Stimulated activated naive CD8-positive, alpha-beta T cell treated with anti-CD3 and anti-CD28 coated beads, Interleukin-15, amount 100 ng/mL, for 72 hours (primary cell): ENCODE measurements around the gene OCA2.
"Not testable (repeated sequence)": the region's sequence is repeated elsewhere in the genome, so short reads cannot be mapped to it uniquely, and the experiment has no call there.

Source experiments
- ATAC-seq: fragments of 150-1000 bp; cut with Tn5 transposase; 2 replicates; pipeline ENCODE4 v1.10.0; 2021; ENCODE audit warnings: mild to moderate bottlenecking, moderate library complexity
- DNase-seq, 2 donors: peaks; one replicate each; pipeline ENCODE4 v3.0.0; 2021 to 2022
- H3K27ac Mint-ChIP-seq, 2 donors: one replicate each; pipeline ENCODE4 v1.8.0; 2022; ENCODE audit warnings: mild to moderate bottlenecking in 2 of 2, mixed read lengths in 2 of 2, moderate library complexity in 2 of 2
- H3K27me3 Mint-ChIP-seq: one replicate; pipeline ENCODE4 v1.8.0; 2022; ENCODE audit warnings: mixed read lengths
- H3K4me1 Mint-ChIP-seq: one replicate; pipeline ENCODE4 v1.8.0; 2022; ENCODE audit warnings: mild to moderate bottlenecking, mixed read lengths
- H3K4me3 Mint-ChIP-seq, 2 donors: one replicate each; pipeline ENCODE4 v1.8.0; 2022; ENCODE audit warnings: mild to moderate bottlenecking in 2 of 2, mixed read lengths in 2 of 2, moderate library complexity in 1 of 2
- H3K9me3 Mint-ChIP-seq, 2 donors: one replicate each; pipeline ENCODE4 v1.8.0; 2022; ENCODE audit warnings: mixed read lengths in 2 of 2

Gene OCA2

DNA sequence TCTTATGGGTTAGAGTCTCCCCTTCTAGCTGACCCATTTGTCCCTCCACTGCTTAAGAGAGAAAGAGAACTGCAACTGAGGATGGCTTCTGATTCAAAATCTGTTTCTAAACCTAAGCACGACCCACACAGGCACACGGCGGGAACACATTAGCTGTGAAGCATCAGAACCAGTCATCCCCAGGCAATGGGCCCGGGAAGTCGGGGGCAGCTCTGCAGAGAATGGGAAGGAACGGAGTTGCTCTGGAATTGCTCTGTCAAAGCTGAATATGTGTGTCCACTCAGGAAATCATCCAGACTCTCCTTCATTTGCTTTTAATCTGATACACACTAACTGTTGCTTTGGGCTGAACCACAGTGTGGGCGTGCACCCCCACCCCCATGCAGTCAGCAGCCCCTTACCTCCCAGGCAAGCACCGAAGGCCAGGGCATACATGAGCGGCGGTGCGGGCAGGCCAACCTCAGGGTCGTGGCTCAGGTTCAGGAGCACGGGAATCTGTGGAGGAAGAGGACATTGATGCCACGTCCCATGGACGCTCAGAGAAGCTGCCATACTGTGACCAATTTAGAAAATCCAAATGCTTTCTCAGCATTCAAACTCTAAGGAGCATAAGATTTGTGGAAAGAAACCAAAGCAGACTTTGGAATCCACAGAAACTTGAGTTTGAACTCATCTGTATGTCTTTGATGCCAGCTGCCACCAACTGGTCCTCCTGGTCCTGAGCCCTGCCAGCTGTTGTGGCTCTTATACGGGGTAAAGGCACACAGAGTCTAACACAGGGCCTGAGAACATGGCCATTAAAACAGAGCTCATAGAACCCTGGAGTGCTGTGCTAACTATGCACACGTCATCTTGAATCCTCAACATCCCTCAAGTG is 247.9 kb downstream of the OCA2 start:
- Mint-ChIP-seq H3K4me3 (no peak overlapping the region), H3K9me3 (peaks cover 7 to 22% of the 10 kb centered on the region in 2 donors), H3K27me3 (peaks cover 3% of the 10 kb centered on the region), H3K27ac (no peak overlapping the region), H3K4me1 (no peaks in the 10 kb centered on the region)
- ATAC-seq = no peak
- DNase-seq = no peak

DNA sequence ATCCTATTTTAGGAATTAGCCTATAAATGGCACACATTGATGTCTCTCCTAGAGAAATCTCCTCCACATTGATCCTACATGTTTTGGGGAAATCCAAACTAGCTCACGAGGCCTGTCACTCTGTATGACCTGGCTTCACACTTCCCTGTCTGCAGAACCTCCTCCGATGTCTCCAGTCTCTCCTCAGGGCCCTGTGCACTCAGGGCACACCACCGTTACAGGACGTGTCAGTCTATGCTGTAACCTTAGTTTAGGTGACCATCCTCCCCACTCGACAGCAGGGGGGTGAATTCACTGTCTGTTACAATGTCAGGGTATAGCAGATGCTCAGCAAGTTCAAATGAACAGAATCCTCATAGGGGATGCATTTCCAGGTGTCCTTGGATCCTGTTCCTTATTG is 249.1 kb downstream of the OCA2 start:
- ATAC-seq (no peak), DNase-seq (no peak)
- H3K4me1 Mint-ChIP-seq = no peaks in the 10 kb centered on the region
- H3K4me3 Mint-ChIP-seq = no peak overlapping the region
- H3K27ac Mint-ChIP-seq = no peak overlapping the region
- H3K27me3 Mint-ChIP-seq = peaks cover 7% of the 10 kb centered on the region
- peaks cover 1 to 22% of the 10 kb centered on the region in 2 donors for H3K9me3 Mint-ChIP-seq

DNA sequence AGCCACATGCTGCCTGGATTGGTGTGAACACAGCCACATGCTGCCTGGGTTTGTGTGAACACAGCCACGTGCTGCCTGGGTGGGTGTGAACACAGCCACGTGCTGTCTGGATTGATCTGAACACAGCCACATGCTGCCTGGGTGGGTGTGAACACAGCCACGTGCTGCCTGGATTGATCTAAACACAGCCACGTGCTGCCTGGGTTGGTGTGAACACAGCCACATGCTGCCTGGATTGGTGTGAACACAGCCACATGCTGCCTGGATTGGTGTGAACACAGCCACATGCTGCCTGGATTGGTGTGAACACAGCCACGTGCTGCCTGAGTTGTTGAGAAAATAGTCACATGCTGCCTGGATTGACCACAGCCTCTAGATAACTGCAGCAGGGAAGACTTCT is 250.2 kb downstream of the OCA2 start:
- H3K27ac Mint-ChIP-seq, H3K27me3 Mint-ChIP-seq, DNase-seq, ATAC-seq, H3K4me3 Mint-ChIP-seq, H3K4me1 Mint-ChIP-seq: not testable (repeated sequence)
- H3K9me3 Mint-ChIP-seq = peaks cover 0 to 19% of the 10 kb centered on the region in 2 donors

DNA sequence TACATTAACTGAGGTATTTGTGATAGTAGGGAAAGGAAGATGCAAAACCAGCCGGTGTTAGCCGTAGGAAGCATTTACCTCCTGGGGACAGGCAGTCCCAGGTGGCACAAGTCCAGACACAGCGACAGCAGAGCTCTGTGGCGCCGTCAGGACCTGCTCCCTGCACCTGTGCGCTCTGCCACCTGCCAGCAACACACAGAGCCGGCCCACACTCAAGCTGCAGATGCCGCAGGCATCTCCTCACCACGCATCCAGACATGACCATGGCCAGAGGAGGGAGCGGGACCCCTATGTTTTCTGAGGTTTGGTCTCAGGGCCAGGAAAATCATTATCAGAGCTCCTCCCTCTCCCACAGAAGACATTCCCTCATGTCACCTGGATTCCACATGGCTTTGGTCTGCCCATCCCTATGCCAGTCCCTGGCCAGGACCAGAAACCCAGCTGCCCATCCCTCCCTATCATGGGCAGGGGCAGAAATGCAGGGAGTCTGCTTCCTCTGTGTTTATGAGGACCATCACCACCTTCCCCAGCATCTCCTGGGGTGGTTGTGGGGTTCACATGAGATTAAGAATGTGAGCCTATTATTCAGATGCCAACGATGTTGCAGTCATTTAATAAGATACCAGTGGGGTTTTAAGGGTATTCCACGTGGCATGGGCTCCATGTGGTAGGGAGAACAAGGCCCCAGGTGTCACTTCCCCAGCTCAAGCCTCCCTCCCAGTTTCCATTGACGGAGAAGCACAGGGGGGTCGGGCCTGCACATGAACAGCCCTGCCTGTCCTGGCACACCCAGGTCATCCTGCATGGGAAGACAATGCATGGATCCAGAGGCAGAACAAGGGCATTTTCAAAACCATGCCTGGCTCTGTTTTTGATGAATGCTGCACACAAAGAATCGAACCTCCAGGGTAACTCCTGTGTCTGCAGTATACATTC is 251.1 kb downstream of the OCA2 start:
- Mint-ChIP-seq H3K27ac (no peak overlapping the region), H3K27me3 (peaks cover 7% of the 10 kb centered on the region), H3K4me1 (no peaks in the 10 kb centered on the region), H3K4me3 (no peak overlapping the region), H3K9me3 (peaks cover 0 to 19% of the 10 kb centered on the region in 2 donors)
- no peak for DNase-seq
- ATAC-seq = no peak

DNA sequence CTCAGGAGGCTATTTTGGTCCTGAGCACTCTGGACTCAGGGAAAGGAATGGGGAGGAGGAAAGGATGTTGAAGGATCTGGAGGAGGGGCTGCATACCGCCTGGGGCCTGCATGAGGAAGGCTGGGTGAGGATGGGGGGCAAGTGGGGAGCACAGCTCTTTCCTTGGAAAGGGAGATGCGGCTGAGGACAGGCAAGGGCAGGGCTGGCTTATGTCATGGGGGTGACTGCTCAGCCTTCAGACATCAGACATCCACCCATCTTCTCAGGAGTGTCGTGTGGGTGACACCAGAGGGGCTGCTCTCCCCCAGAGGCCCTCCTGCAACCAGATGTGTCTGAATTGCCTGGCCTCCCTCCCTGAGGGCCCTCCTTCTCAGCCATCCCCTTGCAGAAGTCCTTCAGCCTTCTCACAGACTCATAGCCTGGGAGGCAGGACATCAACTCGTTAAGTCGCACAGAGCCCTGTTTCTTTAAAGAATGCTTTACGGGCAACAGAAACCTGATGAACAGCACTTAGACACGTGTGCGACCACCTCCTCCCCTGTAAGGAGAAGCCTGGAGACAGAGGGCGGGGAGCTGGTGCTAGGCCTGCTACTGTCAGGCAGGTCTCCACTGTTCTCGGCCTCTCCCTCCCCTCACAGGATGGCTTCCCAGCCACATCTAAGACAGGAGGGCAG is 252.3 kb downstream of the OCA2 start:
- Mint-ChIP-seq H3K4me1 (no peaks in the 10 kb centered on the region), H3K4me3 (no peak overlapping the region), H3K27ac (no peak overlapping the region), H3K27me3 (peaks cover 7% of the 10 kb centered on the region), H3K9me3 (peaks cover 0 to 19% of the 10 kb centered on the region in 2 donors)
- DNase-seq (no peak), ATAC-seq (no peak)

DNA sequence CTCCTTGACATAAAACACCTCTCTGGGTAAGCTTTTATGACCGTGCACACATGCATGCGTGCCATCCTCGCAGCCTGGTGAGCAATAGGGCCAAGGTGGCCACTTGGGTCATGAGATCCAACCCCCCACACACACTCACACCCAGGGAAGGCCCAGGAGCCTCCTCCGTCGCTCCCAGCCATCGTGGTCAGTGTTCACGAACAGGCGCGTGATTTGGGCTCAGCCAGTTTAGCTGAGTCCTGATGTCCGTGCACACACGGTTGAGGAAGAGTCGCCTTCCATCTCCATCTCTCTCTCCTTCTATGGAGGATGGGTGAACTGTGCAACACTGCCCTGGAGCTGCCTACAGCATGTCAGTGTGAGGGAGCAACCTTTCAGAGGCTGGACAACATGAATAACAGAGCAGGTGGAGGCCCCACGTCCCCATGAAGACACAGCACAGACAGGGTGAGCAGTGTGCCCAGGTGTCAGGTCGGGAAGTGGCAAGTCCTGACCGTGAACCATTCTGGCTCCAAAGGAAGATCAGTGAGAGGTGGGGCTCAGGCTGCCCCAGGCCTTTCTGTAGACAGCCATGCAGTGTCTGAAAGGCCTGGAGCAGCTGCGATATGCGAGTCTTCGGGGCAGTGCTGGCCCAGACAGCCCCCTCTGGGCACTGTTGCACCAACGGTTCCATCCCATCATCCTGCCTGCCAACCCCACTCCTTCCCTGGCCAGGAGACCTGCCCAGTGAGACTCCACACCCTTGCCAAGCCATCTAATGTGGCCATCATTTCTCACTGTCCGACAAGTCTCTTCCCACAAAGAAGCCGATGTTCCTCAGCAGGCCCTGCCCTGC is 253.4 kb downstream of the OCA2 start:
- Mint-ChIP-seq H3K4me1 (no peaks in the 10 kb centered on the region), H3K27me3 (peaks cover 7% of the 10 kb centered on the region), H3K4me3 (no peak overlapping the region), H3K9me3 (peaks cover 0 to 19% of the 10 kb centered on the region in 2 donors), H3K27ac (peak overlapping the region in 1 of 2 donors; percentile 64)
- DNase-seq = no peak
- ATAC-seq = no peak

DNA sequence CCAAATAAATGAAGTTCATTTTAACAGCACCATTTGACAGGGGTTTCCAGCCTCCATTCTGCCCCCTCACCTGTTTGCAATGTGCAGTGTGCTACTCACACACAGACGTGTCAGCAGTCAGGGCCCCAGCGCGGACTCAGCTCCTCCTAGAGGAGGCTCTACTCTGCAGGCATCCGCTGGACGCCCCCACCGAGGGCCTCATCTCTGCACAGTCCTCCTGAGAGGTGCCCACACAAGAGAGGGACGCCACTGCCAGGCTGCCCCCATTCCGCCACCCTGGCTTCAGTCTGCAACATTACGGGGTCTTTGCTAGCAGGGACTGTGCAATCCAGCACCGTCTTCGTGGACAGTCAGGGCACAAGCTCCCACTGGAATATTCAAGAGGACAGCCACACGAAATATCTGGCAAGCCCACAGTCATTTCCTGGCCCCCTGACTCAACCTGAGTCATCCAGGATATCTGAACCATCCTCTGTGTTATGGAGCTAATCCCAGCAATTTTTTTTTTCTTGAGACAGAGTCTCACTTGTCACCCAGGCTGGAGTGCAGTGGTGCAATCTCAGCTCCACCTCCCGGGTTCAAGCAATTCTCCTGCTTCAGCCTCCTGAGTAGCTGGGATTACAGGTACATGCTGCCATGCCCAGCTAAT is 255.0 kb downstream of the OCA2 start:
- peaks cover 0 to 10% of the 10 kb centered on the region in 2 donors for H3K9me3 Mint-ChIP-seq
- DNase-seq = no peak
- no peaks in the 10 kb centered on the region for H3K4me1 Mint-ChIP-seq
- no peak overlapping the region for H3K4me3 Mint-ChIP-seq
- no peak for ATAC-seq
- peaks cover 7% of the 10 kb centered on the region for H3K27me3 Mint-ChIP-seq
- no peak overlapping the region for H3K27ac Mint-ChIP-seq

DNA sequence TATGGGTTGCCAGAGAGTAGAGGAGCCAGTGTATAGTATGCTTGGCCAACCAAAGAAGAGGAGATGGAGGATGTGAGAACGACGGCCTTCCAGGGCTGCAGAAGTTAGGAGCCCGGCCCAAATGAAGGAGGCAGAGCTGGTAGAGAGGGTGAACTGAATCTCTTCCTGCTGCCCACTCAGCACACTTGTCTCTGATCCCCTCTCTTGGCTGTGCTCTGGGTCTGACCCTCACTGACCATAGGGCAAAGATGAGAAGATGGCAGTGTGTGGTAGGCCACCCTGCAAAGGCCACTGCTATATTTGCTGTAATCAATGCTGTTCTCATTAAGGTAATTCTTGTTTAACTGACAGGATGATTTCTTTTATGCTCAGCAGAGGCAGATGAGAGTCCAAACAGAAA is 256.0 kb downstream of the OCA2 start:
- no peak overlapping the region for H3K4me3 Mint-ChIP-seq
- no peak for ATAC-seq
- DNase-seq = no peak
- H3K27ac Mint-ChIP-seq = no peak overlapping the region
- H3K27me3 Mint-ChIP-seq = peaks cover 13% of the 10 kb centered on the region
- H3K4me1 Mint-ChIP-seq = no peaks in the 10 kb centered on the region
- peaks cover 0 to 7% of the 10 kb centered on the region in 2 donors for H3K9me3 Mint-ChIP-seq

DNA sequence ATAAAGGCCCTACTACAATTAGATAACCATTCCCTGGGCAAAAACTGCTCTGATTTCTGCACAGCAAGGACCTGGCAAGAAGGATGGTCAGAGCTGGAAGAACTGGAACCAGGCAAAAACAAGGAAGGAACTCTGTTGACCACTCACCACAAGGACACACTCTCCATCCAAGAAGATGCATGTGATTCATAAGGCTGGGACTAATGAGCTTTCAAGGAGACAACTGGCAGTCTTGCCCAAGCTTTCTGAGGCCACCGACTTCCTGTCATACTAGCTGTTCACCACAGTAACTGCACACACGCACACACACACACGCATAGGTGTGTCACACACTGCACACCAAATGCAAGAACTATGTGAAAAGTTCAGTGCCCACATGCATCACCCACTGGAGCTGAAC is 256.6 kb downstream of the OCA2 start:
- Mint-ChIP-seq H3K9me3 (peaks cover 0 to 7% of the 10 kb centered on the region in 2 donors), H3K27me3 (peaks cover 19% of the 10 kb centered on the region), H3K4me3 (no peak overlapping the region), H3K4me1 (no peaks in the 10 kb centered on the region), H3K27ac (no peak overlapping the region)
- ATAC-seq (no peak), DNase-seq (no peak)

DNA sequence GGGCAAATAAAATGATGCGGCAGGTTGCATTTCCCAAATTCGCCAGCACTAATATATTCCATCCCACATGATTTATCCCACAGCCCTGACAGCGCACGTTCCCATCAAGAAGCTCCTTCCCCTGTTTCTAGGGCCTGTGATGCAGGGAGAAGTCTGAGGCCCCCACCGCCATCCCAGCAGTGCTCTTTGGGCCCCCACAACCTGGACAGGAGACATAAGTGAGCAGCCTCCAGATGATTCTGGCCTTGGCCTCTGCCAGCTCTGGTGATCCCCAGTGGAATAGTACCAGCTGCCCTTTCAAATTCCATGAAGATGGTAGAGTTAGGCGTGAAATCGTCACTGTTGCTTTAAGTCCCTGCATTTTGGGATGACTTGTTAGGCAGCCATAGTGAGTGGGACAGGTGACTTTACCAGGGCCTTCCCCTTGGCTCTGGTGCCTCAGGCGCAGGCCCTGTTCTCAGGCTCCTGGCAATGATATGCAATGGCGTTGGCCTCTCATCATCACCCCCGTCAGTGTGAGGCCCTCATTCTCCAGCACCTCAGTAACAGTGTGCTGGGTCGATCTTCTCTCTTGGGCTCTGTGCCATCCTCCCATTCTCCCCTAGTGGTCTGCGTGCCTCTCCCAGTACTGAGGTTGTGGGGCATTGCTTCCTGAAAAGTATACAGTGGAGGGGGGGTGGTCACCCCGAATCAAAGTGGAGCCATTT is 263.7 kb downstream of the OCA2 start:
- ATAC-seq = no peak
- H3K4me1 Mint-ChIP-seq = no peaks in the 10 kb centered on the region

DNA sequence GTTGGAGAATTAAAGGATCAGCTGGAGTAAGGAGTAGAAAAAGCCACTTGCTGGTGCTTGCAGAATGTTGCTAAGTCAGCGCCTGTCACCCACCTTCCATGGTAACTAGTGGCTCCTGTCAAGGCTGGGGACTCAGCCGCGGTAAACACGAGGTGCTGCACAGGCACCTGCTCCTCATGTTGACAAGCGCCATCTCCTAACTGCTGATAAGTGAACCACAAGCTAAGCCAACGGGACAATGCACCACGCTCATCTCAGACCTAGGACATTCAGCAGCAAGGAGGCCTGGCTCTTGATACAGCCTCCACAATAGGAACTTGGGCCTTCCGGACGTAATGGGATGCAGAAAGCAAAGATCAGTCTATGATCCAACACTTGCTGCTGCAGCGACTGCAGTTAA is 264.4 kb downstream of the OCA2 start:
- H3K27me3 Mint-ChIP-seq = peaks cover 17% of the 10 kb centered on the region
- H3K4me3 Mint-ChIP-seq = no peak overlapping the region
- H3K4me1 Mint-ChIP-seq = no peaks in the 10 kb centered on the region
- ATAC-seq (no peak), DNase-seq (no peak)
- H3K9me3 Mint-ChIP-seq = no peaks in the 10 kb centered on the region
- H3K27ac Mint-ChIP-seq = no peak overlapping the region

More for the DNA sequence above, 263.7 kb downstream of the OCA2 start:
- Mint-ChIP-seq H3K27me3 (peaks cover 17% of the 10 kb centered on the region), H3K4me3 (no peak overlapping the region), H3K9me3 (no peaks in the 10 kb centered on the region), H3K27ac (no peak overlapping the region)
- DNase-seq = no peak

DNA sequence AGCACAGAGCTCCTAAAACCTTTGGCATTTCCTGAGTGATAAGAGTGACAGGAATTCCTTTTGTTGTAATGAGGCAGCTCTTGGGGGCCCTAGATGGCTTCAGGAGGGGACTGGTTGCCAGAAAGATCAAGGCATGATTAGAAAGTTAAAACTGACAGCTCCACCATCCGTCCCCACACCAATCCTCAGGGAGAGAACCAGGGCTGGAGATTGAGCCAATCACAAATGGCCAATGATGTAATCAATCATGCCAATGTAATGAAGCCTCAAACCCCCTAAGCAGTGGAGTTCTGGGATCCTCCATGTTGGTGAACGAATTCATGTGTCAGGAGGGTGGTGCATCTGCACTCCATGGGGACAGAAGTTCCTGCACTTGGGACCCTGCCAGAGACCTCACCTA is 265.1 kb downstream of the OCA2 start:
- Mint-ChIP-seq H3K4me1 (no peaks in the 10 kb centered on the region), H3K9me3 (no peaks in the 10 kb centered on the region), H3K27ac (no peak overlapping the region), H3K4me3 (no peak overlapping the region), H3K27me3 (peaks cover 17% of the 10 kb centered on the region)
- ATAC-seq (no peak), DNase-seq (no peak)

DNA sequence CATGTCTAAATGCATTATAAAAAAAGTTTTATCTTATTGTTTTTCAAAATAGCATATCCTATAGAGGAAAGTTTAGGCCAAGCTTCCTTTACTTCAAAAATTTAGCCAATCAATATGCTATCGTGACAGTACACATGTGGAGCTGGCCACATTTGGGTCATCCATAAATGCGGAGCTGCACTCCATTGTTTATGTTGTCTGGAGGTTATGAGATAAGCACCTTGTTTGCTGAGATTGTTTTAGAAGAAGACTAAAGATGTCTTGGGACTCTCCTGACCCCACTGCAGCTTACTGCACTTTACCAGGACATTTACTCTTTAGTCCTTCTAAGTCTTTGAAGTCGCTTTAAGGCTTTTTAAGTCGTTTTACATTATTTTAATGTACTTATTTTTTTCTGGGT is 265.9 kb downstream of the OCA2 start:
- H3K4me1 Mint-ChIP-seq = no peaks in the 10 kb centered on the region
- no peak overlapping the region for H3K4me3 Mint-ChIP-seq
- H3K27me3 Mint-ChIP-seq = peaks cover 12% of the 10 kb centered on the region
- H3K27ac Mint-ChIP-seq = no peak overlapping the region
- DNase-seq (no peak), ATAC-seq (no peak)
- no peaks in the 10 kb centered on the region for H3K9me3 Mint-ChIP-seq

DNA sequence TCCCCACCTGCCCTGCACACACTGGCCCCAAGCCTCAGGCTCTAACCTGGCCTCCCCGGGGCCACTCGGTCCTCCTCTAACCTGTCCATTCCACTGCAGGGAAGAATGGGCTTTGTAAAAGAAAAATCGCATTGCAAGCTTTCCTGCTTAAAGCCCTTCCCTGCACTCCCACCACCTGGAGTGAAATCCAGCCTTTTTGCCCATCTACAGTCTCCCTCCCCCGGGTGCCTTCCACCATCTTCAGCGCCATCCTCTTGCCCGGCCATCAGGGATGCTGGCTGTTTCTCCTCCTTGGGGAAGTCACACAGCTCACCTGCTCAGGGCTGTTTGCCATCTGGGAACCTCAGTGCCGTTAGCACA is 266.9 kb downstream of the OCA2 start:
- Mint-ChIP-seq H3K27ac (no peak overlapping the region), H3K4me3 (no peak overlapping the region), H3K9me3 (no peaks in the 10 kb centered on the region), H3K27me3 (peaks cover 3% of the 10 kb centered on the region), H3K4me1 (no peaks in the 10 kb centered on the region)
- ATAC-seq (no peak), DNase-seq (no peak)
